Left lung (tissue), 10 donors: Measurements from ENCODE around the gene MAGI1. TPM values are rescaled to one million over a fixed set of nuclear protein-coding genes. Genes with fewer than 3 reads are reported as not detected.

Experiments
- ATAC-seq: fragments of 200-7000 bp; cut with Tn5 transposase; one replicate; pipeline ENCODE4 v1.9.1; 2020; ENCODE audit warnings: moderate library complexity
- DNase-seq, 4 donors: peaks; one replicate each; pipeline ENCODE4 v3.0.0-alpha.2; 2013 to 2020
- H3K27ac ChIP-seq, 2 donors: fragments of 200-600 bp; sonication (generic) in 1 of 2; one replicate each; pipeline versions ENCODE4 v1.5.0 to v1.8.0; 2020 to 2021
- H3K27me3 ChIP-seq, 2 donors: fragments of 200-600 bp; sonication (generic) in 1 of 2; one replicate each; pipeline versions ENCODE4 v1.5.0 to v1.8.0; 2020 to 2021
- H3K36me3 ChIP-seq, 2 donors: fragments of 200-600 bp; sonication (generic) in 1 of 2; one replicate each; pipeline versions ENCODE4 v1.5.0 to v1.8.0; 2020 to 2021
- H3K4me1 ChIP-seq, 2 donors: fragments of 200-600 bp; one replicate each; pipeline ENCODE4 v1.8.0; 2021
- H3K4me3 ChIP-seq, 2 donors: fragments of 200-600 bp; sonication (generic) in 1 of 2; one replicate each; pipeline versions ENCODE4 v1.5.0 to v1.8.0; 2020 to 2021; ENCODE audit warnings: mild to moderate bottlenecking in 1 of 2
- H3K9me3 ChIP-seq, 2 donors: fragments of 200-600 bp; sonication (generic) in 1 of 2; one replicate each; pipeline versions ENCODE4 v1.5.0 to v1.8.0; 2020 to 2021
- intact Hi-C, 2 donors: fragments of 100-400 bp; cut with DNase I; formaldehyde crosslinking; loops; one replicate each; pipeline versions ENCODE4 v1.11.2 to v1.14.2; 2022
- polyA plus RNA-seq, 6 donors: library from polyadenylated mRNA; unstranded; fragments of 120-200 nt; gene quantifications; one replicate each; pipeline ENCODE4 v1.2.1, GENCODE V29; 2013; ENCODE audit not compliant: insufficient read length in 6 of 6
- total RNA-seq, 2 donors: library from RNA; stranded (reverse); fragmentation: NEBNext Ultra II Directional; extraction: Animal tissue kit (Norgen Biotek cat#: 25700); gene quantifications; one replicate each; pipeline ENCODE4 v1.2.1, GENCODE V29; 2021
- TF ChIP-seq, protein P1 (sequence below), 2 donors: fragments of 200-600 bp; sonication (generic) in 1 of 2; IDR thresholded peaks; one replicate each; pipeline versions ENCODE4 v1.5.0 to v1.8.0; 2021; ENCODE audit warnings: antibody characterized with exemption in 2 of 2
- donor health status: DM: no; HTN: yes; CAD: no.
- donor health status: DM: no; HTN: no; CAD: no.

MAGI1 gene
- total and polyA plus RNA-seq, 8 donors: 25.4 to 32.0 (median 28.7) TPM

DNA sequence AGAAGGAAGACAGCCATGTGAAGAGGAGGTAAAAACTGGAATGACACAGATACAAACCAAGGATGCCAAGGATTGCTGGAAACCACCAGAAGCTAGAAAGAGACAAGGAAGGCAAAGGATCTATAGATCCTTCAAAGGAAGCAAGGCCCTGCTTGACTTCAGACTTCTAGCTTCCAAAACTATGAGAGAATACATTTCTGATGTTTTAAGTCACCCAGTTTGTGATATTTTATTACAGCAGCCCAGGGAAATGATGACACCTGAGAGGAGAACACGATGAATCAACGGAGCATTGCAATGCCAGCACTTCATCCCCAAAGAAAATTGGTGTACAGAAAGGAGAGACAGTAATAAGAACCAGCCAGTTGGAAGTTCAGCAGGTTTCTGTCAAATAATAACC, 116.3 kb downstream of the MAGI1 start:
- no peak for DNase-seq
- H3K27ac ChIP-seq: no peak overlapping the region
- intact Hi-C loops: no loop called here
- H3K27me3 ChIP-seq: no peaks in the 10 kb centered on the region
- no peak for ATAC-seq
- no peaks in the 10 kb centered on the region for H3K36me3 ChIP-seq
- no peaks in the 10 kb centered on the region for H3K9me3 ChIP-seq
- H3K4me3 ChIP-seq: no peak overlapping the region
- no peaks in the 10 kb centered on the region for H3K4me1 ChIP-seq
- TF ChIP-seq, protein P1, sequence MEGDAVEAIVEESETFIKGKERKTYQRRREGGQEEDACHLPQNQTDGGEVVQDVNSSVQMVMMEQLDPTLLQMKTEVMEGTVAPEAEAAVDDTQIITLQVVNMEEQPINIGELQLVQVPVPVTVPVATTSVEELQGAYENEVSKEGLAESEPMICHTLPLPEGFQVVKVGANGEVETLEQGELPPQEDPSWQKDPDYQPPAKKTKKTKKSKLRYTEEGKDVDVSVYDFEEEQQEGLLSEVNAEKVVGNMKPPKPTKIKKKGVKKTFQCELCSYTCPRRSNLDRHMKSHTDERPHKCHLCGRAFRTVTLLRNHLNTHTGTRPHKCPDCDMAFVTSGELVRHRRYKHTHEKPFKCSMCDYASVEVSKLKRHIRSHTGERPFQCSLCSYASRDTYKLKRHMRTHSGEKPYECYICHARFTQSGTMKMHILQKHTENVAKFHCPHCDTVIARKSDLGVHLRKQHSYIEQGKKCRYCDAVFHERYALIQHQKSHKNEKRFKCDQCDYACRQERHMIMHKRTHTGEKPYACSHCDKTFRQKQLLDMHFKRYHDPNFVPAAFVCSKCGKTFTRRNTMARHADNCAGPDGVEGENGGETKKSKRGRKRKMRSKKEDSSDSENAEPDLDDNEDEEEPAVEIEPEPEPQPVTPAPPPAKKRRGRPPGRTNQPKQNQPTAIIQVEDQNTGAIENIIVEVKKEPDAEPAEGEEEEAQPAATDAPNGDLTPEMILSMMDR (IDR thresholded peaks at IDR 0.05): no peak

DNA sequence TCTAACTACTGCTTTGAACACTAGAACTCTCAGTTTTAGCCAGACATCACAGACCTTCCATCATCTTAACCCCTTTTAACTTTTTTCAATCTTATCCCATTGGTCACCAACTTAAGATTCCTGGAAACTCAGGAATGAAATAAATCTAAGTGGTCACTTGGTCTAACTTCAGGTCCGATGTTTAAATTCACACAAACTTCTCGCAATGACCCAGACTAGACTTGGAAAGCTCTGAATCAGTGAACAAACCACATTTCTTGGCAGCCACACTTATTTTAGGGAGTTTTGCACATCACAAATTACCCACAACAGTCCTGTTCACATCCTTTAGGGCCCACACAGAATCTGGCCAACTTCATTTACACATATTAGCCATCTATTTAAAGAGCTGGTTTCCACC, 118.9 kb downstream of the MAGI1 start:
- no peak for DNase-seq
- H3K27ac ChIP-seq: no peak overlapping the region
- no peak for ATAC-seq
- TF ChIP-seq, protein P1 (IDR thresholded peaks at IDR 0.05): no peak
- H3K9me3 ChIP-seq: peaks cover 0 to 3% of the 10 kb centered on the region in 2 donors
- H3K36me3 ChIP-seq: no peaks in the 10 kb centered on the region
- H3K4me3 ChIP-seq: no peak overlapping the region
- no peaks in the 10 kb centered on the region for H3K4me1 ChIP-seq
- H3K27me3 ChIP-seq: no peaks in the 10 kb centered on the region
- intact Hi-C loops: no loop called here

DNA sequence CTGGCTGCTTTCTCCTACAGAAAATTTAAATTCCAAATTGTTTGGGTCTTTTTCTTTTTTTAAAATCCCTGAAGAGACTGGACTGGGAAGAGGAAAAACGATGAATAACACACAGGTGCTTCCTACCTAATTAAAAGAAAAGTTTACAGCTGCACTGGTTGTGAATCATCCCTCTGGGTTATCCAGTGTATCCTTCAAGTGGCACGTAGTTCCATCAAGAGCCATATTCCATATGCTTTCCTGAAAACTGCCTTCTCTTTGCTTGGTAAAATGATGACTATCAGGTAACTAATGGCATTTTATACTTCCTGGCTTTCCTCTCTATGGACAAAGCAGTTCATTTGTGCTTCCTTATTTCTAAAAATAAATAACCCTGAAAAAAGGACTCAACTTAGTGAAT, 123.2 kb downstream of the MAGI1 start:
- ATAC-seq (no peak), DNase-seq (no peak)
- no peaks in the 10 kb centered on the region for H3K4me1 ChIP-seq
- intact Hi-C loops: no loop called here
- no peak overlapping the region for H3K4me3 ChIP-seq
- TF ChIP-seq, protein P1 (IDR thresholded peaks at IDR 0.05): no peak
- no peaks in the 10 kb centered on the region for H3K36me3 ChIP-seq
- H3K27me3 ChIP-seq: no peaks in the 10 kb centered on the region
- H3K9me3 ChIP-seq: peaks cover 0 to 3% of the 10 kb centered on the region in 2 donors
- no peak overlapping the region for H3K27ac ChIP-seq

DNA sequence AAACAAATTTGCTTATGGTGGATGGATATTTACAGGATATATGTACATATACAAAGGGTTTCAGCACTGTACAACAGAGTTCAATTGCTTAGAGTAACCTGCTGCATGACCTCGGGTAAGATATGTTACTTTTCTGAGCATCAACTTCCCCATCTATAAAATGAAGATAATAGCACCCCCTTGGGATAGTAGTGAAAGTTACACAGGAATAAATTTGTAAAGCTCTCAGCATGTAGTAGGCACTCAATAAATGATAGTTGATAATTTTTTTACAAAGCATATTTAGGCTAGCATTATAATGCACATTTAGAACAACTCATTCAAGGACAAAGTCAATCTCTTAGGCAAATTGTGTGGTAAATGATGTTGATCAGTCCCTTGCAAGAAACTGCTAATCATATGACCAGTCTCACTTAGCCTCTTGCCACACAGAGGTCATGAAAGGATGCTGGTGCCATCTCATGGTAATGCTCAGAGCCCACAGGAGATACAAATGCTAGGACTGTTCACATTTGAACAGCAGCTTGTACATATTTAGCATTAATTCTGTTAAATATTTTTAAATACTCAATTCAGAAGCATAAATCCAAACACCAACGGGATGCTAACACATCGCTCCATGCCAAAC, 123.9 kb downstream of the MAGI1 start:
- DNase-seq: no peak
- intact Hi-C loops: no loop called here
- TF ChIP-seq, protein P1 (IDR thresholded peaks at IDR 0.05): no peak
- H3K27me3 ChIP-seq: no peaks in the 10 kb centered on the region
- H3K4me3 ChIP-seq: no peak overlapping the region
- H3K27ac ChIP-seq: no peak overlapping the region
- no peaks in the 10 kb centered on the region for H3K4me1 ChIP-seq
- no peak for ATAC-seq
- no peaks in the 10 kb centered on the region for H3K36me3 ChIP-seq
- H3K9me3 ChIP-seq: peaks cover 0 to 3% of the 10 kb centered on the region in 2 donors

DNA sequence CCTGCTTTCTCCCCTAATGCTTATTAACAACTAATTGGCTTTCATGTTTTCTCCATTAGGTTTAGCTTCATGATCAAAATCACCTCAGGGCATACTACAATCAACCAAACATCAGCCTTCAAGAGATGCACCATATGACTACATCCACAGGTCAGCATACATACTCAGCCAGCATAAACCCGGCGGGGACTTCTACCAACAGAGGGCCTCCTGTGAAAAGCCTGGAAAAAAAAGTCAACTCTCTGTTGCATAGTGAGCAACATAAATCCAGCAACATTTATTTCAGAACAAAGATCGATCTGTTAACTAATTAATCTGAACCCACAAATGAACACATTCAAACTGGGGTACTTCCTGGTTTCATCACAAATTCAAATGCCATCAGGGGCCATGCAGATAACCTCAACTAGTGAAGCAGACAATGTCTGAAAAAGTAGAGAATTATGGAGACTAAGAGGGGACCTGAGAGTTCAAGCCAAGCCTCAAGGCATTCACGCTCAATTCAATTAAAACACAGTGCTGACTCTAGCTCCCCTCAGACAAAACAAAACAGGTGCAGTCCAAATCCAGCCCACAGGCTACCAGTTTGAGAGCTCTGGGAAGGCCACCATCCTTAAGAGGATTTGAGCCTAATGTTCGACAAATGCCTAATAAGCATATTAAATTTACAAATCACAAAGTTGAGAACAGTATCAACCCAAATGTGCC, 124.5 kb downstream of the MAGI1 start:
- no peak overlapping the region for H3K4me3 ChIP-seq
- H3K36me3 ChIP-seq: no peaks in the 10 kb centered on the region
- intact Hi-C loops: no loop called here
- ATAC-seq: no peak
- no peak for DNase-seq
- H3K4me1 ChIP-seq: no peaks in the 10 kb centered on the region
- TF ChIP-seq, protein P1 (IDR thresholded peaks at IDR 0.05): no peak
- H3K9me3 ChIP-seq: peaks cover 0 to 3% of the 10 kb centered on the region in 2 donors
- no peak overlapping the region for H3K27ac ChIP-seq
- H3K27me3 ChIP-seq: no peaks in the 10 kb centered on the region
